Stimulated activated naive CD8-positive, alpha-beta T cell treated with anti-CD3 and anti-CD28 coated beads, Interleukin-15, amount 100 ng/mL, for 72 hours (primary cell): Measurements from ENCODE around the gene TMEM174.
"Not testable (repeated sequence)": the region's sequence is repeated elsewhere in the genome, so short reads cannot be mapped to it uniquely, and the experiment has no call there.

ENCODE experiments used
- ATAC-seq: fragments of 150-1000 bp; cut with Tn5 transposase; 2 replicates; pipeline ENCODE4 v1.10.0; 2021; ENCODE audit warnings: mild to moderate bottlenecking, moderate library complexity
- DNase-seq, 2 donors: peaks; one replicate each; pipeline ENCODE4 v3.0.0; 2021 to 2022
- H3K27ac Mint-ChIP-seq, 2 donors: one replicate each; pipeline ENCODE4 v1.8.0; 2022; ENCODE audit warnings: mild to moderate bottlenecking in 2 of 2, mixed read lengths in 2 of 2, moderate library complexity in 2 of 2
- H3K27me3 Mint-ChIP-seq: one replicate; pipeline ENCODE4 v1.8.0; 2022; ENCODE audit warnings: mixed read lengths
- H3K4me1 Mint-ChIP-seq: one replicate; pipeline ENCODE4 v1.8.0; 2022; ENCODE audit warnings: mild to moderate bottlenecking, mixed read lengths
- H3K4me3 Mint-ChIP-seq, 2 donors: one replicate each; pipeline ENCODE4 v1.8.0; 2022; ENCODE audit warnings: mild to moderate bottlenecking in 2 of 2, mixed read lengths in 2 of 2, moderate library complexity in 1 of 2
- H3K9me3 Mint-ChIP-seq, 2 donors: one replicate each; pipeline ENCODE4 v1.8.0; 2022; ENCODE audit warnings: mixed read lengths in 2 of 2

The TMEM174 gene

GRCh38 chr5:73198833-73199592 is 26.0 kb downstream of the TMEM174 start:
- Mint-ChIP-seq H3K4me3 (no peak overlapping the region), H3K9me3 (no peaks in the 10 kb centered on the region), H3K27ac (no peak overlapping the region), H3K4me1 (peaks cover 14% of the 10 kb centered on the region), H3K27me3 (peaks cover 87% of the 10 kb centered on the region)
- no peak for DNase-seq
- no peak for ATAC-seq

- H3K4me3 Mint-ChIP-seq = no peak overlapping the region
- H3K27ac Mint-ChIP-seq = no peak overlapping the region
- DNase-seq = no peak
- peaks cover 14% of the 10 kb centered on the region for H3K4me1 Mint-ChIP-seq
- no peak for ATAC-seq
- peaks cover 83% of the 10 kb centered on the region for H3K27me3 Mint-ChIP-seq
- no peaks in the 10 kb centered on the region for H3K9me3 Mint-ChIP-seq
Observed at GRCh38 chr5:73199671-73200070, 26.7 kb downstream of the TMEM174 start.

GRCh38 chr5:73201547-73202513 is 28.8 kb downstream of the TMEM174 start:
- no peaks in the 10 kb centered on the region for H3K9me3 Mint-ChIP-seq
- peaks cover 14% of the 10 kb centered on the region for H3K4me1 Mint-ChIP-seq
- ATAC-seq (peak; percentile 81), DNase-seq (peak; percentile 69)
- peaks cover 82% of the 10 kb centered on the region for H3K27me3 Mint-ChIP-seq
- peak overlapping the region in 1 of 2 donors; percentile 30 for H3K4me3 Mint-ChIP-seq
- no peak overlapping the region for H3K27ac Mint-ChIP-seq

- Mint-ChIP-seq H3K4me3 (no peak overlapping the region), H3K9me3 (peaks cover 12 to 17% of the 10 kb centered on the region in 2 donors), H3K27ac (no peak overlapping the region), H3K4me1 (peaks cover 7% of the 10 kb centered on the region), H3K27me3 (peaks cover 85% of the 10 kb centered on the region)
- ATAC-seq (no peak), DNase-seq (no peak)
Observed at GRCh38 chr5:73204332-73204731, 31.3 kb downstream of the TMEM174 start.

GRCh38 chr5:73204733-73205132 is 31.7 kb downstream of the TMEM174 start:
- H3K4me3 Mint-ChIP-seq = no peak overlapping the region
- DNase-seq = no peak
- H3K9me3 Mint-ChIP-seq = peaks cover 16 to 21% of the 10 kb centered on the region in 2 donors
- peaks cover 7% of the 10 kb centered on the region for H3K4me1 Mint-ChIP-seq
- peaks cover 85% of the 10 kb centered on the region for H3K27me3 Mint-ChIP-seq
- H3K27ac Mint-ChIP-seq = no peak overlapping the region
- no peak for ATAC-seq

- H3K4me3 Mint-ChIP-seq = no peak overlapping the region
- H3K27ac Mint-ChIP-seq = no peak overlapping the region
- peaks cover 85% of the 10 kb centered on the region for H3K27me3 Mint-ChIP-seq
- peaks cover 7% of the 10 kb centered on the region for H3K4me1 Mint-ChIP-seq
- DNase-seq = no peak
- H3K9me3 Mint-ChIP-seq = peaks cover 21 to 27% of the 10 kb centered on the region in 2 donors
- no peak for ATAC-seq
Observed at GRCh38 chr5:73205305-73205704, 32.3 kb downstream of the TMEM174 start.

- ATAC-seq, H3K27ac Mint-ChIP-seq, H3K4me1 Mint-ChIP-seq, H3K4me3 Mint-ChIP-seq, DNase-seq: not testable (repeated sequence)
- H3K27me3 Mint-ChIP-seq = peaks cover 85% of the 10 kb centered on the region
- peaks cover 21 to 32% of the 10 kb centered on the region in 2 donors for H3K9me3 Mint-ChIP-seq
Observed at GRCh38 chr5:73207239-73207638, 34.2 kb downstream of the TMEM174 start.

- not testable (repeated sequence) for DNase-seq, H3K4me3 Mint-ChIP-seq, H3K27ac Mint-ChIP-seq, H3K4me1 Mint-ChIP-seq, ATAC-seq
- H3K9me3 Mint-ChIP-seq = peaks cover 21 to 32% of the 10 kb centered on the region in 2 donors
- peaks cover 92% of the 10 kb centered on the region for H3K27me3 Mint-ChIP-seq
Observed at GRCh38 chr5:73209075-73209474, 36.1 kb downstream of the TMEM174 start.

GRCh38 chr5:73212693-73213092 is 39.7 kb downstream of the TMEM174 start:
- not testable (repeated sequence) for DNase-seq, ATAC-seq, H3K27ac Mint-ChIP-seq, H3K4me3 Mint-ChIP-seq
- Mint-ChIP-seq H3K9me3 (peaks cover 21 to 30% of the 10 kb centered on the region in 2 donors), H3K27me3 (peaks cover 100% of the 10 kb centered on the region), H3K4me1 (peaks cover 31% of the 10 kb centered on the region)

GRCh38 chr5:73213566-73213998 is 40.6 kb downstream of the TMEM174 start:
- H3K9me3 Mint-ChIP-seq = peaks cover 15 to 21% of the 10 kb centered on the region in 2 donors
- DNase-seq (peak in 1 of 2 donors; percentile 49), ATAC-seq (peak; percentile 80)
- no peak overlapping the region for H3K27ac Mint-ChIP-seq
- H3K4me1 Mint-ChIP-seq = peaks cover 31% of the 10 kb centered on the region
- peaks cover 100% of the 10 kb centered on the region for H3K27me3 Mint-ChIP-seq
- no peak overlapping the region for H3K4me3 Mint-ChIP-seq

GRCh38 chr5:73214306-73214705 is 41.3 kb downstream of the TMEM174 start:
- H3K9me3 Mint-ChIP-seq = peaks cover 9 to 15% of the 10 kb centered on the region in 2 donors
- DNase-seq (no peak), ATAC-seq (no peak)
- peaks cover 31% of the 10 kb centered on the region for H3K4me1 Mint-ChIP-seq
- no peak overlapping the region for H3K27ac Mint-ChIP-seq
- H3K27me3 Mint-ChIP-seq = peaks cover 100% of the 10 kb centered on the region
- no peak overlapping the region for H3K4me3 Mint-ChIP-seq

GRCh38 chr5:73214996-73215395 is 42.0 kb downstream of the TMEM174 start:
- no peak for ATAC-seq
- Mint-ChIP-seq H3K27me3 (peaks cover 99% of the 10 kb centered on the region), H3K4me3 (peak overlapping the region in 1 of 2 donors; percentile 9), H3K4me1 (peaks cover 31% of the 10 kb centered on the region), H3K9me3 (peaks cover 2 to 8% of the 10 kb centered on the region in 2 donors), H3K27ac (no peak overlapping the region)
- no peak for DNase-seq

GRCh38 chr5:73215531-73215890 is 42.5 kb downstream of the TMEM174 start:
- Mint-ChIP-seq H3K9me3 (peaks cover 0 to 3% of the 10 kb centered on the region in 2 donors), H3K27ac (no peak overlapping the region), H3K4me3 (peak overlapping the region; percentile 35 to 49), H3K4me1 (peaks cover 31% of the 10 kb centered on the region), H3K27me3 (peaks cover 99% of the 10 kb centered on the region)
- DNase-seq (no peak), ATAC-seq (peak; percentile 24)

- peaks cover 98% of the 10 kb centered on the region for H3K27me3 Mint-ChIP-seq
- ATAC-seq (peak; percentile 86), DNase-seq (peak; percentile 67 to 68)
- peak overlapping the region; percentile 49 to 71 for H3K4me3 Mint-ChIP-seq
- no peak overlapping the region for H3K27ac Mint-ChIP-seq
- peaks cover 31% of the 10 kb centered on the region for H3K4me1 Mint-ChIP-seq
- H3K9me3 Mint-ChIP-seq = no peaks in the 10 kb centered on the region
Observed at GRCh38 chr5:73215891-73216610, 43.1 kb downstream of the TMEM174 start.

- Mint-ChIP-seq H3K27ac (no peak overlapping the region), H3K4me1 (peaks cover 27% of the 10 kb centered on the region), H3K27me3 (peaks cover 90% of the 10 kb centered on the region), H3K9me3 (no peaks in the 10 kb centered on the region), H3K4me3 (no peak overlapping the region)
- ATAC-seq = no peak
- DNase-seq = no peak
Observed at GRCh38 chr5:73218552-73219171, 45.7 kb downstream of the TMEM174 start.
